Fibroblast of peridontal ligament (primary cell): ENCODE results near the gene QSER1.

Experiments used
- DNase-seq: peaks from one replicate; pipeline ENCODE4 v3.0.0-alpha.2; 2010; ENCODE audit errors: extremely low read depth

QSER1 gene

DNA sequence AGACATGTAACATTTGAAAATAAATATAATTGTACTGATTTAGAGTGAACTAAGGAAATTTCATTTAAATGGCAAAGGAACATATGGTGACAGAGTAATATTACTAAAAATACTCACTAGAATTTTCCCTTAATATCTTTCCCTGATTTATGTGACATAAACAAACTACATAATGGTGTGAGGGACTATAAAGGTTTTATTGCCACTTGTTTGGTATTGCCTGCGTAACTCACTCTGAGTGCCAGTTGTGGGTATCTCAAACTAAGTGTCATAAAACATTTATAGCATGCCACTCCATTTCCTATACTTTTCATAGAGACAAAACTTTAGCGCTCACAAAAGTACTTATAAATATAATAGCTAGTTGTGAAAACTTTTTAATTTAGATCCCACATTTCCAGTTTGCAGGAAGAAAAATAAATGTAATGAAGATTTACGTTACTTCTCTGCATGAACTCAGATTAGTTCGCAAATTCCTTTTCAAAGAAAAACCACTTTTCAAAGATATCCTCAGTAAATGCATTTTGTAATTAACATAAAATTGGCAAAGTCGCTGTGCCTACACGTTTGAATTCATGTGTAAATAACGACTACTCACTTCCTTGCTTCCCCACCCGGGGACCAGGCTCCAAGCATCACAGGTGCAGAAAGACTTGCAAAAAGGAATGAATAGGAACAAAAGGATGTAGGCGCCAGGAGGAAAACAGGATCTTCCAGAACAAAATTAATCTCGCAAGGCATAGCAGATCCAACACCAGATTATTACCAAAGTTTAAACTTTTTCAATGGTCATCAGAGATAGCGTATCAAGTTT is 1.6 kb upstream of the QSER1 start:
- DNase-seq: no peak

DNA sequence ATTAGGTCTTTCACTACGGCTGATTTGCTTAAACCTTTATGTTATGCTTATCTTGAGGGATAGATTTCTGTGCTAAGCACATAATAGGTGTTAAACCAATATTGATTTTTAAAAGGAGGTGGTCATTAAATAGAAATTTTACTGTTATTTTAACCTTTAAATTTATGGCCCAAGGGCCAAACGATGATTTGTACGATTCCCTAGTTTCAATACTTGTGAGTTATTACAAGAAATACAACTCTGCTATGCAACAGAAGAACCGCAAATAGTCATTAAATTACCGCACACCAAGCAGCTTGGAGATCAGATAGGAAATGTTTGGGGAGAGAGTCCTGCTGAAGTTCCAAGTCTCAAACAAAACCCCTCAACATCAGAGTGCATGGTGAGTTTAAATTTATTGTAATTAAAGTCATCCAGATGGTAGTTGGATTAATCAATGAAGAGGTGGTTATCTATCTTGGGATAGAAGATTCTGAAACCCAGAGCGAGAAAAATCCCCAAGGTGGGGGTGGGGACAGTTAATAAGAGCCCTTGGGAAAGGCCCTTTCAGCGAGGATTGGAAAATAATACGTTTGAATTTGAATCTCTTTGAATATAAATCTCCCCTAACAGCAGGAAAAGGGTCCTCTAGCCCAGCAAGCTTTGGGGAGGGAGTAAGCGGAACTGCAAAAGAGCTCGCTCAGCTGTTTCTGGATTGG is 805 bp upstream of the QSER1 start:
- peak; percentile 23 for DNase-seq

DNA sequence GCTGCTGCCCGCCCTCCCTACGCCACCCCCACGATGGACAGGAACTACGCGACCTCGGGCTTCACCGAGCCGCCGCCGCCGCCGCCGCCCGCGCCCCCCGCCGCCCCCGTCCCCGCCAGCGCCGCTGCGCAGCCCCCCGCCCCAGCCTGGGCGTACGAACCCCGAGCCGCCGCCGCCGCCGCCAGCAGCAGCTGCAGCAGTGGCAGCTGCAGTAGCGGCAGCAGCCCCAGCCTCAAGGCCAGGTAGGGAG is 407 bp downstream of the QSER1 start:
- no peak for DNase-seq

DNA sequence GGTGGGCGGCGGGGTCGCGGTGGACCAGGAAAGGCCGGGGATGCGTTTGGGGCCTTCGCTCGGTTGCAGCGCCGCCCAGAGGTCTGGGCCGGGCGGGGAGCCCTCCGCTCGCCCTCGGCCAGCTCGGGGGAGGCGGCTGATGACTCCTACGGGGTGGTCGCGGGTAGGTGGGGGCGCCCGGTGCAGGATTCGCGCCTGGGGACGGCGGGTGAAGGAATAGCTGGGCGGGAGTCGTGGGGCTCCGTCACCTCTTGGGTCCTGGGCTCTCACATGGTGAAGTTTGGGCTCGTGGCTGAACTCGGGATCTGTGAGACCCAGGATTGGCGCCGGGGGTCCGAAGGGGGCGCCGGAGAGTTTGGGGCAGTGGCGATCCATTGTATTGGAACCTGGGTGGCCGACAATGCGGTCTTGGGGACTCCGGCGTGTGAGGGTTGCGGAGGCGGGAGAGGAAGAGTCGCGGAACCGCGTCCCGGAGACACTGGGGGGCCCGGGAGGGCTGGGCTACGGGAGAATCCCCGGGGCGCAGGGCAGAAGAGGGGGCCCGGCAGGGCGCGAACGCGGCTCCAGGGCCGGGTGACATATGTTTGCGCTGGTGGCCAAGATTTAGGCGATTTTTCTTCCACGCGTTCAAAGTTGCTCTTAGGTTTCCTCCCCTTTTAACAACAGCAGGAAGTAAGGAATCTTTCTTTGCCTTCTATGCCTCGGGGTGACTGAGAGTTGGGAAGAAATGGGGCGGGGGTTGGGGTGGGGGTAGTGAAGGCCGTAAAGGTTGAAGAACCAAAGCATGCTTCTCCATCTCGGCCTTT is 935 bp downstream of the QSER1 start:
- peak; percentile 14 for DNase-seq

DNA sequence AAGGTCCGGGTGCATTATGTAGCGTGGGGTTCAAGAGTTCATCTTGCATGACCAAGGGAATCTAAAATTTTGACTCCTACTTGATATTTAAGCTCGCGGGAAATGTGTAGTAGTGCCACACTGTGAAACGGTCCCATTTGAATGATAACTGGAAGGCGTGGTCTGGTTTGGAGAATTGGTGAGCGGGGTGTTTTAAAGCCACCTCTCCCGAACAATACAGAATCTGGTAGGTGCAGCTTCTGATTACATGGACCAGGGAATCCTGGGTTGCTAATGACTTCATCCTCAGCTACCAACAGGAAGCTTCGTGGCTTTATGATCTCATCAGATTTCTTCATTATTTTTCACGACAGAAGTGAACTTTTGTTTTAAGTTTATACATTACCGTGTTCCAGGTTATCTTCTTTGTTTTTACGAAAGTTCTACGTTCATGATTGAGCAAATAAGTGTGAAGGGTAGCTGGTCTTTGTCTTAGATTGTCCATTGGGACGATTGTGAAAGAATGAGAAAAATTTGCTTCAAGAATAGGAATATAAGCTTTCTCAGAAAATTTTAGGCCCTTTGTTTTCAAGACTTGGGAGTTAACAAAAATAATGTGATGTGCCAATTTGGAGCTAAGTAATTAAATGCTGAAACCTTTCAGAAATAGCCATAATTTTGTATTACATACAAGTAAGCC is 1.7 kb downstream of the QSER1 start:
- DNase-seq: peak; percentile 85

DNA sequence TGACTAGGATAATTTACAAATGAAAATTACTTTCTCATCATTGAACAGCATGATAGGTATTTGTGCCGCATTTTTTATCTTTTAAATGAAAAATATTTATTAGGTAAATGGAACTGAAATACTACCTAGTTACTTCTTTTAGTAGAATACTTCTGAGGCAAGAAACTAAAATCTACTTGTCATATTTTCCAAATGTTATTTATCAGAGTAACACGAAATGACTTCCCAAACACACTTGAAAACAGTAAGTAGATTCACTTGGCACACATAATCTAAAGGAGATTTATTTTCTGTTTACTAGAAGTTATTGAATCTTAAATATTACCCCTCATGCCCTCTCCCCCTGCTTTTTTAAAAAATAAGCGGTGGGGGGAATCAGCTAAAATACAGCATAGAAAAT is 2.3 kb downstream of the QSER1 start:
- DNase-seq: no peak

DNA sequence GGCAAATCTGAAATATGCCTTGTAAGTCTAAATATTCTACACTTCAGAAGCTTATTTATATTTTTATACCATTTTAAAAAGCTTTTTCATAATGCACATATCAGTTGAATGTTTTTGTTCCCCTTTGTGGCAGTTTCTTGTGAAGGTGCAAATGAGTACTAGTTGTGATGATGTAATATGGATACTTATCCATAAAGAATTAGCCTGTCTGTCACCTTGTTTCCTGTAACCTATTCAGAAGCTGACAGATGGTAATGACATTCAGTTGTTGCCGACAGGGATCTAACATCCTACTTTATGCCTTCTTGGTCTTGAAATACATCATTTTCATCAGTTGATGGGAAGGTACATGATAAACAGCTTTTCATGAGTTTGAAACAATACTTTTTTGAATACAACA is 2.9 kb downstream of the QSER1 start:
- no peak for DNase-seq

DNA sequence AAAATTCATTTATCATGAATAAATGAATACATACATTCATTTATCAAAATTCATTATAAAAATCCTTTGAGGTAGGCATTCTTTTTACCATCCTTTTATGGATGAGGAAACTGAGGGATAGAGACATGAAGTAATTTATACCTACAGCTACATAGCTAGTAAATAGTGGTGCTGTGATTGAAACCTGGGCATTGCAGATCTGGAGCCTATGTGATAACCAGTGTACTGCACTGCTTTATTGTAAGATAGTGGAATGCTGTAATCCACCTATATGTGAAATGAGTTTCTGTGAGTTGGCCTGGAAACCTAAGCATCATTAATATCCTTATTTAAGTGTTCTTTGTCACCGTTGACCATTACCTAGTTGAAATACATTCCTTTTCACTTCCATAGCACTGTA is 4.5 kb downstream of the QSER1 start:
- no peak for DNase-seq

DNA sequence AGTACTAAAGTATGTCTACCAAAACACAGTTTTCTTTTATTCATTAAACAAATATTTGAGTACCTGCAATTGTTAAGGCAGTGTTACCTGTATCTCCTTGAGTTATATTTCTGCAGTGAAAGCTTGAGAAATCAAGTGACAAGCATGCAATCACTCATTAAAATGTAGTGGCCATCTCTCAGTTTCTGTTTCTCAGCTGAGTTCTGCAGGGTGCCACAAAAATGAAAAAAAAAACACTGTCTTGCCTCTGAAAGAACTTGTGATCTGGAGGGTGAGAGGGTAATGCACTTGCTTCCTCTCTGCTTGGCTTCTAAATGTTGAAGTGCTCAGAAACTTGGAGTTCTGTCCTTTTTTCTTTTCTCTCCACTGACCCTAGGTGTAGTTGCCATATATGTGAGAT is 6.8 kb downstream of the QSER1 start:
- DNase-seq: no peak

DNA sequence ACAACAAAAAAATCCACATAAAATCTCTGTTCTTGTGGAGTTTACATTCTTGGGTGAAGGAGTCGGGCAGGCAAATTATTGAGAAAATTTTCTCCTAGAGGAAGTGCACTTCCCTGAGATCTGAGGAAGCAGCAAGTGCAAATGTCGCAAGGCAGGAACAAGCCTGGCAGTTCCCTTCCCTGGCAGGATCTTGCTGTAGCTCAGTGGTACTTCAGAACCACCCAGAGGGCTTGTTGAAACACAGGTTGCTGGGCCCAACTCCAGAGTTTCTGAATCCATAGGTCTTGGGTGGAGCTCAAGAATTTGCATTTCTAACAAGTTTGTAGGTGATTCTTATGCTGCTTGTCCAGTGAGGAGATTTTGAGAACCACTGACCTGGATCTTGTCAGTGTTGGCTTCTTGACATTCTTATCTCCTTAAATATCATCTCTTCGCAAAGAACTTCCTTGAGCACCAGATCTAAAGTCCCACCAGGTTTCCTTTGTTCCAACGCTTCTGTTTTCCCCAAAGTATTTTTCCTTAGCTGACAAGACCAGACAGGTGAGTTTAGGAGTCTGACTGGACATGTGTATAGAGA is 9.6 kb downstream of the QSER1 start:
- DNase-seq: no peak

DNA sequence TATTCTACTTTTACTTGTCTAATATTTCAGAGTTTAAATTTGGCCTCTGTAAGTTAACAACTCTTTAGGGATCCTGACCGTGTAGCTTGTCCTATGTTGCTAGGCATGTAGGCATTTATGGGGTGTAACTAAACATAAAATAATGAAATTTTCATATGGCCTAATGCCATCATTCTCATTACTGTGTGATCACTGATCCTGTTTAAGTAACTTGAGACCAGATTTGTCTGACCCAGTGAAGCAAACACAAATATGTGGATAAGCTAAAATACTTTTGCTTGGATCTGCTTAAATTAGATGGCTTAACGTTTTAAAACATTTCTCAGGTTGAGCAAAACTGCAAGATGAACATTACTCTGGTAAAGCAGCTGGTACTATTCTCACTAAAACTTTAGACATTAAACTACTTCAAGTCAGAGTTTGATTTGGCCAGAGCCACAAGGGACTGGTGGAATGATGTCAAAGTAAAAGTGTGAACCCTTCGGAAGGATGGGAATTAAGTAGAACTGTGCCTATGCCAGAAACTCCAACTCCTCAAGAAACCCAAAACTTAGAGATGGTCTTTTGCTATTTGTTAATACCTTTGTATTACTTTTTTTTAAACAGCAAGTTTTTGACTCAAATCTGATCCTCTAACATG is 12.5 kb downstream of the QSER1 start:
- DNase-seq: peak; percentile 68

DNA sequence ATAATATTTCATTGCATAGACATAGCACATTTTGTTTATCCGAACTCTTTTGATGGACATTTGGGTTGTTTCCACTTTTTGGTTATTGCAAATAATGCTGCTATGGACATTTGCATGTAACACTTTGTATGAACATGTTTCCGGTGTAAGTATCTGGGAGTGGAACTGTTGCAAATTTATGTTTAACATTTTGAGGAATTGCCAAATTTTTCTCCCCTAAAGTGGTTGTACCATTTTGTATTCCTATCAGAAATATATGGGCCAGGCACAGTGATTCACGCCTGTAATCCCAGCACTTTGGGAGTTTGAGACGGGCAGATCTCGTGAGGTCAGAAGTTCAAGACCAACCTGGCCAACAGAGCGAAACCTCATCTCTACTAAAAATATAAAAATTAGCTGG is 16.0 kb downstream of the QSER1 start:
- no peak for DNase-seq

DNA sequence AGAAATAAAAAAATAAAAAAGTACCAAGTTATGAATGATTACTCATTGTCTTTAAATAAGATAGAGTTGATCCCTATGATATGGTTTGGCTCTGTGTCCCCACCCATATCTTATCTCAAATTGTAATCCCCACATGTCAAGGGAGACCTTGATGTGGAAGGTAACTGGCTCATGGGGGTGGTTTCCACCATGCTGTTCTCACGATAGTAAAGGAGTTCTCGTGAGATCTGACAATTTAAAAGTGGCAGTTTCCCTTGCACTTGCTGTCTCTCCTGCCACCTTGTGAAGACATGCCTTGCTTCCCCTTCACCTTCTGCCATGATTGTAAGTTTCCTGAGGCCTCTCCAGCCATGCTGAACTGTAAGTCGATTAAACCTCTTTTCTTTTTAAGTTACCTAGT is 18.8 kb downstream of the QSER1 start:
- no peak for DNase-seq

DNA sequence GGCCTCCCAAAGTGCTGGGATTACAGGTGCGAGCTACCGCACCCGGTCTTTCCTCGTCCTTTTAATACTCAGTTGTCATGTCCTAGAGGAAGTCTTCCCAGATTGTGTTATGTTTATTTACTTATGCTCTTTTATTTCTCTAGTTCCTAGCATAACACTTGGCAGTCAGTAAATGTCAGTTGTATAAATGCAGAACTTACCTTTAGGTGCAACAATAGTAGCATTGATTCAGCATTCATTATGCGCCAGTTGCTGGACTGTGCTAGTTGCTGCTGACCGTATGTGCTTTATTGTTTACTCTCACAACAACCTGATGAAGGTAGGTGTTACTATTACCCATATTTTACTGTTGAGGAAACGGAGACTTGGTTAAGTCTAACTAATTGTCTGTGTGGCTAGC is 20.8 kb downstream of the QSER1 start:
- no peak for DNase-seq

DNA sequence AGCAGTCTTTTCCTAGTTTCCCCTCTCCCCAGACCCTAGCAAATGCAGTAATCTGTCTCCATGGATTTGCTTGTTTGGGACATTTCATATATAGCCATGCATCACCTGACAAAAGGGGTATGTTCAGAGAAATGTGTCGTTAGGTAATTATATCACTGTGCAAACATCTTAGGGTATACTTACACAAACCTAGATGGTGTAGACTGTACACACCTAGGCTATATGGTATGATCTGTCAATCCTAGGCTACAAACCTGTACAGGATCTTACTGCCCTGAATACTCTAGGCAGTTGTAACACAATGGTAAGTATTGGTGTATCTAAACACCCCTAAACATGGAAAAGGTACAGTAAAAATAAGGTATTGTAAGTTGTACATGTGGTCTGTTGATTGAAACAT is 23.8 kb downstream of the QSER1 start:
- DNase-seq: no peak

DNA sequence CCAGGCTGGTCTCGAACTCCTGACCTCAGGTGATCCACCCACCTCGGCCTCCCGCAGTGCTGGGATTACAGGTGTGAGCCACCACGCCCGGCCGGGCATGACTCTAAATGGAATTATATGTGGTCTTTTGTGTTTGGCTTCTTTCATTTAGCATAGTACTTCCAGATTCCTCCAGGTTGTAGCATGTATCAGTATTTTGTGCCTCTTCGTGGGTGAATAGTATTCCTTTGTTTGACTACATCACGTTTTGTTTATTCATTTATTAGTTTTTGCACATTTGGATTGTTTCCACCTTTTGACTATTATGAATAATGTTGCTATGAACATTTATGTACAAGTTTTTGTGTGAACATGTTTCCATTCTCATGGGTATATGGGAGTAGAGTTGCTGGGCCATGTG is 24.4 kb downstream of the QSER1 start:
- no peak for DNase-seq

DNA sequence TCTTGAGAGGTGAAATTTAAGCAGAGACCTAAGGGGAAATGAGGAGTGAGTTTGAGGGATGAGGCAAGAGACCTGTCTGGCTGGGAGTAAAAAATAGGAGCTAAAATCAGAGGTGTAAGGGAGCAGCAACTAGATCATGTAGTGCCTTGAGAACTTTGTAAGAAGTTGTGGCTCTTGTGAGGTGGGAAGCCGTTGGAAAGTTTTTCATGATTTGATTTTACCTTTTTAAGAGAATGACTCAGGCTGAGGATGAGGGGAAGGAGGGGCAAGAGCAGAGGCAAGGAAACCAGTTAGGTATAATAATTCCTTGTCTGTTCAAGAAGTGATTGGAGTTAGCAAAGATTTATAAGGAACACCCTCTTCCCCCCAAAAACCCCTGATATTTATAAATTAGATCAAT is 25.8 kb downstream of the QSER1 start:
- DNase-seq: no peak

DNA sequence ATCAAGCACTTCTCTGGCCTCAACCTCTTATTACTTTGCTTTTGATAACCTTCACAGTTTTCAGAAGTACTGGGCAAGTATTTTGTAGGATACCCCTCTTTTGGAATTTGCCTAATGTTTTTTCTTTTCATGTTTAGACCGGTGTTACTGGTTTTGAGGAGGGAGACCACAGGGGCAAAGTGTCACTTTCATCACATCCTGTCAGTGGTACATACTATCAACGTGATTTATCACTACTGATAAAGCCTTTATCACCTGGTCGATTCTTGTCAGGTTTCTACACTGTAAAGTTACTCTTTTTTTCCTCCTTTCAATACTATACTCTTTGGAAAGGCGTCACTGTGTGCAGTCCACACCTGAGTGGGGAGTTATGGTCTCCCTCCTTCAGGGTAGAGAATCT is 26.7 kb downstream of the QSER1 start:
- DNase-seq: no peak

DNA sequence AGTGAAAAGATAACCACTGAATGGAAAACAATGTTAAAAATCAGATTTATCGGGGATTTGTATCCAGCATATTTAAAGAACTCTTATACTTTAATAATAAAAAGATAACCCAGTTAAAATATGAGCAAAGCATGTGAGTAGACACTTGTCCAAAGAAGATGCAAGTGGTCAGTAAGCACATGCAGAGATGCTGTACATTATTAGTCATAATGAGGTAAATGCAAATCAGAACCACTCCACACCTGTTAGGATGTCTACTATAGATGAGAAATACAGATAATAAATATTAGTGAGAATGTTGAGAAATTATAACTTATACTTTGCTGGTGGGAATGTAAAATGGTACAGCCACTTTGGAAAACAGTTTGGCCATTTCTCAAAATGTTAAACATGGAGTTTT is 28.0 kb downstream of the QSER1 start:
- no peak for DNase-seq

DNA sequence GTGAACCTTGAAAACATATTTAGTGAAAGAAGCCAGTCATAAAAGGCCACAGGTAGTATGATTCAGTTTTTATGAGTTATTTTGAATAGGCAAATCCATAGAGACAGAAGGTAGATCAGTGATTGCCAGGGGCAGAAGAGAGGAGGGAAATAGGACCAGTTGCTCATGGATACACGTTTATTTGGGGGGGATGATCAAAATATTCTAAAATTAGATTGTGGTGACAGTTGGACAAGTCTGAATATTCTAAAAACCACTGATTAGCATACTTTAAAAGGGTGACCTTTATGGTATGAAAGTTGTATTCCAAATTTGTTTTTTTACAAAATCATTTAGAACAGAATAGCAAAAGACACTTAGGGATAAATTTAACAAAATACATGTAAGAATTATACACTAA is 28.6 kb downstream of the QSER1 start:
- no peak for DNase-seq

DNA sequence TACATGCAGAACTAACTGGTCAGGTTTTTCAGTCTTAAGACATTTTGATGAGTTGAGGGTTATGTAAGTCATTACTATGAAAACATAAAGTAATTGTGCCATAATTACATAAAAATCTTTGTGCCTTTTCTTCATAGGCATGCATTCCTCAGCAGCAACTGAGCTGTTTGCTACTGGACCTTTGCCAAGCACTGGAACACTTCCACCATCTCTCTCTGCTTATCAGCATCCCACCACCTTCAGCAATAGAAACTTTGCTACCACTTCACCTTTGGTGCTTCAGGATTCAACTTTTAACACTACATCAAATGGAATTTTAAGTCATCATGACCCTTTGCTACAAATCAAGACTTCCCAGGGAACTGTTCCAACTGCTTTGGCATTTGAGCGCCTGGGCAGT is 39.0 kb downstream of the QSER1 start:
- DNase-seq: no peak

DNA sequence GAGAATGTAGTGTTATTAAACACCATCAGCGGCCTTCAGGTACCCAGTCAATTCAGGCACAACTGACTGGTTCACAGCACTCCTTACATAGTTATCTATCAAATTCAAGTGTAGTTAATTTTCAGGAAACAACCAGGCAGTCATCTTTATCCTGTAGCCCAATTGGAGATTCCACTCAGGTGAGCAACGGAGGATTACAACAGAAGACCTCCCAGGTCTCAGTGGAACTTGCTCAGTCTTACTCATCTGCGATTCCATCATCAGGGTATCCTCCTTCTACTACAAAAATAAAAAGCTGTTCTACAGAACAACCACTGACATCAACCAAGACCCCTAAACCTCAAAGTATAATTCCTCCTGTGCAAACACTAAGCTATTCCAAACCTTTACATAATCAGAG is 39.6 kb downstream of the QSER1 start:
- DNase-seq: no peak
